Large intestine (tissue), 3 donors: ENCODE measurements around the gene JAML. TPM values are rescaled to one million over a fixed set of nuclear protein-coding genes. Genes with fewer than 3 reads are reported as not detected.
"Not testable (repeated sequence)": the region's sequence is repeated elsewhere in the genome, so short reads cannot be mapped to it uniquely, and the experiment has no call there.

Experiments used
- DNase-seq, 2 donors: peaks; one replicate each; pipeline versions ENCODE4 v3.0.0 to v3.0.0-alpha.2; 2013
- H3K27ac ChIP-seq: one replicate; pipeline ENCODE4 v1.5.1; 2013; ENCODE audit warnings: low read length
- H3K27me3 ChIP-seq: 2 replicates; pipeline ENCODE4 v1.6.1; 2013; ENCODE audit warnings: low read length; ENCODE audit not compliant: control insufficient read depth, insufficient read depth
- H3K36me3 ChIP-seq: 2 replicates; pipeline ENCODE4 v1.6.1; 2013; ENCODE audit warnings: low read length; ENCODE audit not compliant: control insufficient read depth, insufficient read depth
- H3K4me1 ChIP-seq: one replicate; pipeline ENCODE4 v1.6.1; 2013; ENCODE audit warnings: low read length; ENCODE audit not compliant: control insufficient read depth, insufficient read depth
- H3K4me3 ChIP-seq: one replicate; pipeline ENCODE4 v1.5.1; 2013; ENCODE audit warnings: low read length
- H3K9me3 ChIP-seq: one replicate; pipeline ENCODE4 v1.6.1; 2013; ENCODE audit warnings: mild to moderate bottlenecking, low read depth, low read length, moderate library complexity; ENCODE audit not compliant: control insufficient read depth
- WGBS: methylation state at CpG from one replicate; pipeline ENCODE4 v1.1.5; 2013; ENCODE audit warnings: low lambda C conversion rate; ENCODE audit not compliant: insufficient coverage; 5-methylcytosine and 5-hydroxymethylcytosine counted together
- polyA plus RNA-seq: library from polyadenylated mRNA; unstranded; fragments of 120-200 nt; gene quantifications from one replicate; pipeline ENCODE4 v1.2.1, GENCODE V29; 2013

The JAML gene
- polyA plus RNA-seq, 1 donor, result 35.2 TPM

GRCh38 chr11:118199135-118199534 lies 25.7 kb downstream of the JAML start:
- WGBS, result no CpG with 5 or more reads among the region's 6 CpGs
- no peak for DNase-seq
- Histone ChIP-seq H3K4me3 (no peak overlapping the region), H3K36me3 (no peaks in the 10 kb centered on the region), H3K4me1 (peaks cover 58% of the 10 kb centered on the region), H3K9me3 (no peaks in the 10 kb centered on the region), H3K27ac (peak overlapping the region; percentile 41), H3K27me3 (no peaks in the 10 kb centered on the region)

GRCh38 chr11:118198370-118198769 lies 26.4 kb downstream of the JAML start:
- DNase-seq, result peak; percentile 70 to 74
- Histone ChIP-seq H3K4me1 (peaks cover 50% of the 10 kb centered on the region), H3K36me3 (no peaks in the 10 kb centered on the region), H3K9me3 (no peaks in the 10 kb centered on the region), H3K27me3 (no peaks in the 10 kb centered on the region), H3K4me3 (no peak overlapping the region), H3K27ac (peak overlapping the region; percentile 41)
- WGBS, result 0% methylated on average over 1 of the region's 9 CpGs

GRCh38 chr11:118194835-118195627 lies 29.8 kb downstream of the JAML start:
- peak; percentile 91 to 94 for DNase-seq
- Histone ChIP-seq H3K4me3 (no peak overlapping the region), H3K9me3 (peaks cover 3% of the 10 kb centered on the region), H3K27ac (peak overlapping the region; percentile 69), H3K4me1 (peaks cover 30% of the 10 kb centered on the region), H3K36me3 (no peaks in the 10 kb centered on the region), H3K27me3 (no peaks in the 10 kb centered on the region)
- no CpG with 5 or more reads among the region's 10 CpGs for WGBS

- Histone ChIP-seq H3K4me1 (peaks cover 27% of the 10 kb centered on the region), H3K36me3 (no peaks in the 10 kb centered on the region), H3K27ac (no peak overlapping the region), H3K27me3 (no peaks in the 10 kb centered on the region), H3K9me3 (peaks cover 3% of the 10 kb centered on the region), H3K4me3 (no peak overlapping the region)
- no CpG with 5 or more reads among the region's 6 CpGs for WGBS
- no peak for DNase-seq
Observed at GRCh38 chr11:118193910-118194566, 30.8 kb downstream of the JAML start.

GRCh38 chr11:118192817-118193216 lies 32.0 kb downstream of the JAML start:
- H3K9me3 ChIP-seq, H3K4me3 ChIP-seq, H3K27me3 ChIP-seq, H3K36me3 ChIP-seq, H3K27ac ChIP-seq, DNase-seq: not testable (repeated sequence)
- no CpG with 5 or more reads among the region's 5 CpGs for WGBS
- peaks cover 19% of the 10 kb centered on the region for H3K4me1 ChIP-seq

GRCh38 chr11:118190942-118191506 lies 33.8 kb downstream of the JAML start:
- H3K4me1 ChIP-seq, result peaks cover 14% of the 10 kb centered on the region
- H3K4me3 ChIP-seq, H3K36me3 ChIP-seq, H3K27ac ChIP-seq, DNase-seq, H3K27me3 ChIP-seq, H3K9me3 ChIP-seq: not testable (repeated sequence)
- WGBS, result no CpG with 5 or more reads among the region's 2 CpGs

GRCh38 chr11:118186346-118187107 lies 38.3 kb downstream of the JAML start:
- no peak for DNase-seq
- Histone ChIP-seq H3K27ac (no peak overlapping the region), H3K9me3 (peaks cover 3% of the 10 kb centered on the region), H3K36me3 (no peaks in the 10 kb centered on the region), H3K27me3 (peaks cover 2% of the 10 kb centered on the region), H3K4me1 (no peaks in the 10 kb centered on the region), H3K4me3 (no peak overlapping the region)
- no CpG with 5 or more reads among the region's 6 CpGs for WGBS

- H3K4me3 ChIP-seq, result no peak overlapping the region
- peaks cover 3% of the 10 kb centered on the region for H3K4me1 ChIP-seq
- H3K9me3 ChIP-seq, result no peaks in the 10 kb centered on the region
- no peak for DNase-seq
- H3K27ac ChIP-seq, result no peak overlapping the region
- 100% methylated on average over 1 of the region's 12 CpGs for WGBS
- H3K36me3 ChIP-seq, result no peaks in the 10 kb centered on the region
- peaks cover 2% of the 10 kb centered on the region for H3K27me3 ChIP-seq
Observed at GRCh38 chr11:118184784-118185579, 39.8 kb downstream of the JAML start.

GRCh38 chr11:118183691-118184090 lies 41.1 kb downstream of the JAML start:
- not testable (repeated sequence) for DNase-seq, H3K9me3 ChIP-seq, H3K4me1 ChIP-seq, H3K27me3 ChIP-seq, H3K4me3 ChIP-seq, H3K27ac ChIP-seq, H3K36me3 ChIP-seq
- no CpG with 5 or more reads among the region's 5 CpGs for WGBS
